Vagina (tissue), 2 donors: ENCODE measurements around the gene DOK6. TPM values are rescaled to one million over a fixed set of nuclear protein-coding genes. Genes with fewer than 3 reads are reported as not detected.

Experiments
- DNase-seq, 2 donors: peaks; one replicate each; pipeline ENCODE4 v3.0.0-alpha.2; 2017; ENCODE audit errors: extremely low spot score in 2 of 2
- H3K27ac ChIP-seq: fragments of 200-600 bp; sonication (generic); one replicate; pipeline ENCODE4 v1.5.1; 2019
- H3K27me3 ChIP-seq: fragments of 200-600 bp; sonication (generic); one replicate; pipeline ENCODE4 v1.5.1; 2019
- H3K36me3 ChIP-seq, 2 donors: fragments of 200-600 bp; sonication (generic); one replicate each; pipeline ENCODE4 v1.5.1; 2017 to 2019
- H3K4me1 ChIP-seq: fragments of 200-600 bp; sonication (generic); one replicate; pipeline ENCODE4 v1.5.1; 2019
- H3K4me3 ChIP-seq, 2 donors: fragments of 200-600 bp; sonication (generic); 1 replicate in 1 of 2; 2 replicates in 1 of 2; pipeline ENCODE4 v1.5.1; 2016 to 2019
- H3K9me3 ChIP-seq: fragments of 200-600 bp; sonication (generic); one replicate; pipeline ENCODE4 v1.5.1; 2019
- CTCF ChIP-seq, 3 experiments: fragments of 450-650 bp in 2 of 3; fragments of 200-600 bp in 1 of 3; sonication (generic) in 1 of 3; IDR thresholded peaks; one replicate each; pipeline ENCODE4 v1.5.1; 2017 to 2019; ENCODE audit warnings: antibody characterized with exemption in 3 of 3, mild to moderate bottlenecking in 2 of 3, moderate library complexity in 2 of 3
- POLR2A ChIP-seq, 2 donors: fragments of 450-650 bp; IDR thresholded peaks; one replicate each; pipeline ENCODE4 v1.6.1; 2017; ENCODE audit warnings: antibody characterized with exemption in 2 of 2, mild to moderate bottlenecking in 2 of 2, moderate library complexity in 2 of 2
- POLR2AphosphoS5 ChIP-seq, 2 donors: sonication (generic); formaldehyde crosslinking; IDR thresholded peaks; one replicate each; pipeline ENCODE4 v1.9.0; 2017; ENCODE audit warnings: antibody characterized with exemption in 2 of 2, mild to moderate bottlenecking in 2 of 2, low read depth in 1 of 2; ENCODE audit not compliant: insufficient read depth in 1 of 2
- intact Hi-C: fragments of 100-400 bp; cut with DNase I; formaldehyde crosslinking; loops from one replicate; pipeline ENCODE4 v1.15.1; 2023
- total RNA-seq: library from RNA; depleted of rRNA; stranded (reverse); fragments of >200 nt; gene quantifications from one replicate; pipeline ENCODE4 v1.2.3, GENCODE V29; 2016

Gene DOK6
- total RNA-seq, 1 donor from 2014 or later: 1.2 TPM

- Histone ChIP-seq H3K36me3 (no peaks in the 10 kb centered on the region), H3K27ac (no peak overlapping the region), H3K27me3 (no peaks in the 10 kb centered on the region), H3K4me1 (no peaks in the 10 kb centered on the region), H3K9me3 (no peaks in the 10 kb centered on the region), H3K4me3 (no peak overlapping the region)
- no peak for DNase-seq
- intact Hi-C loops: no loop called here
- TF ChIP-seq CTCF (IDR thresholded peaks at IDR 0.05): no peak
- TF ChIP-seq POLR2A (IDR thresholded peaks at IDR 0.05): no peak
- no peak for TF ChIP-seq POLR2AphosphoS5 (IDR thresholded peaks at IDR 0.05; ENCODE audit: insufficient read depth in 1 of 2, low read depth in 1 of 2)
Measured at GRCh38 chr18:69887256-69887655, 486.6 kb downstream of the DOK6 start.

GRCh38 chr18:69889009-69889408, 488.3 kb downstream of the DOK6 start:
- Histone ChIP-seq H3K27me3 (no peaks in the 10 kb centered on the region), H3K27ac (no peak overlapping the region), H3K36me3 (no peaks in the 10 kb centered on the region), H3K9me3 (no peaks in the 10 kb centered on the region), H3K4me1 (no peaks in the 10 kb centered on the region), H3K4me3 (no peak overlapping the region)
- intact Hi-C loops: no loop called here
- no peak for DNase-seq
- no peak for TF ChIP-seq POLR2A (IDR thresholded peaks at IDR 0.05)
- no peak for TF ChIP-seq POLR2AphosphoS5 (IDR thresholded peaks at IDR 0.05; ENCODE audit: insufficient read depth in 1 of 2, low read depth in 1 of 2)
- no peak for TF ChIP-seq CTCF (IDR thresholded peaks at IDR 0.05)

GRCh38 chr18:69890558-69890957, 489.9 kb downstream of the DOK6 start:
- TF ChIP-seq CTCF (IDR thresholded peaks at IDR 0.05) (no peak), POLR2A (IDR thresholded peaks at IDR 0.05) (no peak), POLR2AphosphoS5 (IDR thresholded peaks at IDR 0.05; ENCODE audit: insufficient read depth in 1 of 2, low read depth in 1 of 2) (no peak)
- H3K9me3 ChIP-seq: no peaks in the 10 kb centered on the region
- no peak for DNase-seq
- intact Hi-C loops: no loop called here
- H3K4me3 ChIP-seq: no peak overlapping the region
- H3K27ac ChIP-seq: no peak overlapping the region
- no peaks in the 10 kb centered on the region for H3K36me3 ChIP-seq
- no peaks in the 10 kb centered on the region for H3K4me1 ChIP-seq
- H3K27me3 ChIP-seq: no peaks in the 10 kb centered on the region

GRCh38 chr18:69894467-69894866, 493.8 kb downstream of the DOK6 start:
- H3K36me3 ChIP-seq: no peaks in the 10 kb centered on the region
- H3K4me3 ChIP-seq: no peak overlapping the region
- no peak for TF ChIP-seq POLR2AphosphoS5 (IDR thresholded peaks at IDR 0.05; ENCODE audit: insufficient read depth in 1 of 2, low read depth in 1 of 2)
- TF ChIP-seq POLR2A (IDR thresholded peaks at IDR 0.05): no peak
- TF ChIP-seq CTCF (IDR thresholded peaks at IDR 0.05): no peak
- no peaks in the 10 kb centered on the region for H3K4me1 ChIP-seq
- no peak for DNase-seq
- no peaks in the 10 kb centered on the region for H3K27me3 ChIP-seq
- H3K9me3 ChIP-seq: no peaks in the 10 kb centered on the region
- H3K27ac ChIP-seq: no peak overlapping the region
- intact Hi-C loops: no loop called here

GRCh38 chr18:69895066-69896047, 494.7 kb downstream of the DOK6 start:
- Histone ChIP-seq H3K36me3 (no peaks in the 10 kb centered on the region), H3K4me1 (no peaks in the 10 kb centered on the region), H3K4me3 (no peak overlapping the region), H3K27me3 (no peaks in the 10 kb centered on the region), H3K9me3 (no peaks in the 10 kb centered on the region), H3K27ac (no peak overlapping the region)
- TF ChIP-seq POLR2A (IDR thresholded peaks at IDR 0.05) (no peak), POLR2AphosphoS5 (IDR thresholded peaks at IDR 0.05; ENCODE audit: insufficient read depth in 1 of 2, low read depth in 1 of 2) (no peak), CTCF (IDR thresholded peaks at IDR 0.05) (no peak)
- intact Hi-C loops: no loop called here
- no peak for DNase-seq
